ENCODE data around the gene YPEL5. TPM values are rescaled to one million over a fixed set of nuclear protein-coding genes. Genes with fewer than 3 reads are reported as not detected.

YPEL5 gene
- total RNA-seq, 1 donor, result 102 TPM

- no peak overlapping the region for H3K4me3 ChIP-seq (ENCODE audit: low read depth, low read length)
- no peak for TF ChIP-seq CTCF (IDR thresholded peaks at IDR 0.05; ENCODE audit: insufficient read depth, low read length)
- DNase-seq (ENCODE audit: low read depth), result no peak
Measured at GRCh38 chr2:30195016-30195415, 48.2 kb downstream of the YPEL5 start.

- H3K4me3 ChIP-seq (ENCODE audit: low read depth, low read length), result no peak overlapping the region
- TF ChIP-seq CTCF (IDR thresholded peaks at IDR 0.05; ENCODE audit: insufficient read depth, low read length), result no peak
- no peak for DNase-seq (ENCODE audit: low read depth)
Measured at GRCh38 chr2:30197570-30198192, 50.9 kb downstream of the YPEL5 start.

GRCh38 chr2:30201990-30202389, 55.2 kb downstream of the YPEL5 start:
- no peak for TF ChIP-seq CTCF (IDR thresholded peaks at IDR 0.05; ENCODE audit: insufficient read depth, low read length)
- no peak overlapping the region for H3K4me3 ChIP-seq (ENCODE audit: low read depth, low read length)
- peak; percentile 76 for DNase-seq (ENCODE audit: low read depth)

- no peak for DNase-seq (ENCODE audit: low read depth)
- H3K4me3 ChIP-seq (ENCODE audit: low read depth, low read length), result no peak overlapping the region
- no peak for TF ChIP-seq CTCF (IDR thresholded peaks at IDR 0.05; ENCODE audit: insufficient read depth, low read length)
Measured at GRCh38 chr2:30203156-30203555, 56.3 kb downstream of the YPEL5 start.

- no peak for DNase-seq (ENCODE audit: low read depth)
- no peak overlapping the region for H3K4me3 ChIP-seq (ENCODE audit: low read depth, low read length)
- no peak for TF ChIP-seq CTCF (IDR thresholded peaks at IDR 0.05; ENCODE audit: insufficient read depth, low read length)
Measured at GRCh38 chr2:30204281-30204680, 57.5 kb downstream of the YPEL5 start.

- no peak for TF ChIP-seq CTCF (IDR thresholded peaks at IDR 0.05; ENCODE audit: insufficient read depth, low read length)
- DNase-seq (ENCODE audit: low read depth), result no peak
Measured at GRCh38 chr2:30205456-30205855, 58.6 kb downstream of the YPEL5 start.

More at GRCh38 chr2:30205456-30205855, 58.6 kb downstream of the YPEL5 start:
- no peak overlapping the region for H3K4me3 ChIP-seq (ENCODE audit: low read depth, low read length)
